DMS79 (cell line): ENCODE data around the gene GLS.
A peak's percentile ranks its signal among the peaks of the same experiment; 100 is the strongest.

Experiments
- DNase-seq: peaks from one replicate; lab custom pipeline; 2025; lab: John Stamatoyannopoulos, UW

Gene GLS

DNA sequence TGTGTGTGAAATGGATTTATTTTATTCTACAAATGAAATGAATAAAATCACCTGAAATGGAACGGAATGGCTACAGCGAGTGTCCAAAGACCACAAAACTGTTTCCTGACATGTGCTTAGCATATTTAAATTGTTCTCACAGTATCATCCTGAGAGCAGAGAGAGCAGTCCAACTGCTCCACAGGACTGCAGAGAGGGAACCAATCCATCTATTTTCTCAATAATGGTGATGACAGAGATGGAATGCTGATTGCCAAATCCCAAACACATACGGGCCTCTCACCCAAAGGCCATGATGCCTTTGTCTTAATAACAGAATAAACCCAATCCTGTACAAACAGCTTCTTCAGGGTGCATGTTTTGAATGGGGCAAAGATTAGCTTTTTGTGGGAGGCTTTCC lies 92.2 kb downstream of the GLS start:
- DNase-seq = no peak

GRCh38 chr2:190973262-190973661 lies 92.6 kb downstream of the GLS start:
- DNase-seq = no peak

GRCh38 chr2:190973726-190974628 lies 93.4 kb downstream of the GLS start:
- no peak for DNase-seq

GRCh38 chr2:190974629-190975361 lies 94.2 kb downstream of the GLS start:
- no peak for DNase-seq

DNA sequence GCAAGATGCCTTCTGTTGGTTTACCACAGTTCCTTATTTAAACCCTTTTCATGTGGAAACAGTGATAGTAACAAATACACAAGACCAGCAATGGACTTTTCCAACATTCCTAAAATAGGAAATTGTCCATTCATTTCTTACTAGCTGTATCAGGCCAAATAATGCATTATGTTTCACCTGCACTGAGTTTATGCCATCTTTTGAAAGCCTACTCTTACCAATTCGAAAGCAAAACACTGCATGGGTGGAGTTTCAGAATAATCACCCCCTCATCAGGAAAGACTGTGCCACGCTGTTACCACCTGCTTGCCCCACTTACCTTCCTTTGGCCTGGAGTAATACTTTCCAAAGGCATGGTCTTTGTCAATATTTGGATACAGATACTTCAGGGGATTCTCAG lies 95.9 kb downstream of the GLS start:
- no peak for DNase-seq

- no peak for DNase-seq
These were observed 96.9 kb downstream of the GLS start for GRCh38 chr2:190977505-190977904.

- no peak for DNase-seq
These were observed 97.9 kb downstream of the GLS start for GRCh38 chr2:190978389-190979053.

DNA sequence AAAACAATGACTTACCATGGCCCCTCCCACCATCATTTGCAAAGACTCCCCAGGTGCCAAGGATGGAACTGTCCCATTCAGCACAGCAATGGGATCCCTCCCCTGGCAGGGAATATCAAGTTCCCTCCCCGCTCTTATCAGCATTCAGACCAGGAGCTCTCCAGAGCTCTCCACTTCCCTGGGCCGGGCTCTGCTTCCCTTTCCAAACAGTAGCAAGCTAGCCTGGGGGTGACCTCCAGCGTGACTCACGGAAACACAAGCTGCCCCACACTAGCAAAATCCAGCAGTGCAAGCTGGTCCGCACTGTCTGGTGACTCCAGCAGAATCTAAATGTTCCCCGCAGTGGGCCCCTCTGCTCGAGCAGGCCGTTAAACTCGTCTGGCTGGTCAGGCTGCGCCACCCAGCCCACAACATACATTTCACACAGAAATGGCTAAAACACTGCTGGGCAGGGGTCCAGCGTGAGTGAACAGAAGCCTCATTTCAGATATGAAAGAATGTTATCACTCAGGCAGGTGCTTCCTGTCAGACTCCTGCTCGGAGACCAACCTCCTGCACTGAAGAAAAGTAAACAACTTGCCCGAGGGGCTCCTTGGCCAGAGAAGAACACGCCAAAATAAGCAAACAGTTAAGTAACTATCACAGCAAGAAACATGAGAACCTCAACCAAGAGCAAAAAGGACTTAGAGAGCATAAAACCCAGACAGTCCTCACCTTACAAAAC lies 99.4 kb downstream of the GLS start:
- DNase-seq = peak; percentile 89

DNA sequence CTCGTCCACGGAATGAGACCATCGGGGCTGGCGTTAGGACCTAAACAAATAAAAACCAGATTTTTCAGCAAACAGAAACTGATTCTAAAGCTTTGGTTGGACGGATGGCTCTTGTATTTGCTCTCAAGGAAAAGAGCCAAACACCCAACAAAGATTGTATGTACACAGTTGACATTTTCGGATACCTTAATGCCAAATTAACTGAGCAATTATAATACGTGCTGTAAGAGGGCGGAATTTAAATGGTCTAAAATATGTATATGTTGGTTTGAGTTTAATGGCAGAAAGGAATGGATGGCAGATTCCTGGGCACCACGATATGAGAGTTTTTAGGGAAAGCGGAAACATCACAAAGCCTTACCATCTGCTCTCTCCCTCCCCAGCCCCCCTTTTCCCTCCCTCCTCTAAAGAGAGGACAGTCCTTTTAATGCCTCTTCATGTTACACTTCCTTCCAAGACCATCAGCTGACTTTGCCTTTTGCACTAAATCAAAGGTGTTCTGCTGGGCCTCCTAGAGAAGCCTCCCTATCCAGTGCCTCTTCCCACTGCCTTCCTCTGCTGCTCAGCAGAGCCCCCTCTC lies 100.1 kb downstream of the GLS start:
- DNase-seq = peak; percentile 34

DNA sequence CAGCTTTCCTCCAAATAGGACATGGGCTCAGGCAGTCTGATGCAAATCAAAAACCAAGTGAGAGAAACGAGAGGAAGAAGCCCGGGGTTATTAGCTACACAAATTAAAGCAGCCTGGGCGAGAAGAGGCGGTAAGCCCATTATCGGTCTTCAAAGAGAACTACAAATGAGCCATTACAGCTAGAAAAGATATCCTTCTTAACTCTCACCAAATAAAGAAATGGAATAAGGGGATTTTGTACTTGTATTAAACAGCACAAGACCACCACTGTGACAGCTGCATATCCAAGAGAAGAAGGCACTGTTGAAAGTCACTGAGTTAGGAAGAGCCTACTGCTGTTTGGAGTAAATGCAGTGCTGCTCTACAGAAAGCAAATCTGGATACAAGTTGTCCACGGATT lies 100.7 kb downstream of the GLS start:
- no peak for DNase-seq

- no peak for DNase-seq
These were observed 101.1 kb downstream of the GLS start for GRCh38 chr2:190981733-190982132.

DNA sequence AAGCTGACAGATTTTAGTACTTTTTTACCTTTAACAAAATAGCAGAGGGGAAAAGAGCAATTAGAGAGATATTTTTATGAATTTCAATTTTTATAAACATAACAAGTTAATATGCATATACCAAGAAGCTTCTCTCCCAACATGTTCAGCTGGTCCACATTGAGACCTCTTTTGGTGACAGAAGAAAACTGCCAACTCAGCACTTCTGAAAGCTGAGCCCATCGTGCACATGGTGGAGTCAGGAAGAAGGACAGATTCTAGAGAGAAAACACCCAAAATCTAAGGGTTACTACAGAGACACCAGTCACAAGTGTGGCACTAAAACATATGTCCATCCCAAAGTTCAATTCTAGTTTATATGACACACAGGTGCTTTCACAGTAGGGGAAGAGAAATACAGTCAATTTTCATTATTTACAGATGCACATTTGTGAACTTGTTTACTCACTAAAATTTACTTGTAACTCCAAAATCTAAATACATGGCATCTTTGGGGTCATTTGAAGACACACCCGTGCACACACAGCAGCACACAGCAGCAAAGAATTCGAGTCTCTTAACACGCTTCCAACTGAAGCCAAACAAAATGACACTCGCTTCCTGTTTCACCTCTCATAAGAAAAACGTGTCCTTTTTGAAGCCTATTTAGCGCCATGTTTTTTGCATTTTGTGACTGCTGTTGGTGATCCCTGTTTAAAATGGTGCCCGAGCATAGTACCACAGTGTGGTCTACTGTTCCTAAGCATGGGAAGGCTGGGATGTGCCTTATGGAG lies 101.8 kb downstream of the GLS start:
- no peak for DNase-seq

- no peak for DNase-seq
These were observed 104.0 kb downstream of the GLS start for GRCh38 chr2:190984595-190984994.

DNA sequence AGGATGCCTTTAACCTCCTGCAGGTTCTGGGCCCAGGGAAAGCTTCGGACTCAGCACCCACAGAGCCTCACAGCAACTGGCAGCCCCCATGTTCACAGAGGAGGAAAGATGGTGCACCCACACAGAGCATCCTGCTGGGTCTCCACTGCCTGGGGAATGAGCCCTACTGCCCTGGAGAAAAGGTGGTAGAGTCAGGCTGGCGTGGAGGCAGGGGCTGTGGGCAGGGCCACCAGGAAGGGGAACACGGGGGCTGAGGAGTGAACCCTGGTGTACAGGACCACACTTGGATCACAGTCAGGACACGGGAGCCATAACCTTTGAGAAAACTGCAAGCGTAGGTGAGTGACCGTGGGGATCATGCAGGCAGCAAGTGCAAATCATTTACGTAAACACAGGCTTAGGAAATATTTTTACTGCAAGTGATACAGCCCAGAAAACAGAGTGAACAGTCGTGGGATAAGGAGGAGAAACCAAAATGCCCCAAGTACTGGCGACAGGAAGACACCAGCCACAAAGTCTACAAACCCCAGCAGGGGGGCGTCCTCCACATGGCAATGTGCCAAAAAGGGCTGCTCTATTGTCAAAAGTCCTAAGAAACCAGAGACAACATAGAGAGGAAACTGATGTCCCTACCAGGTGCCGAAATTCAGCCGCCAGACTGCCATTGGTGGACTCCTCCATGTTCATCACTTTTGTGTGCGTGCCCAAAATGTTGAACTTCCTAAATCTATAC lies 105.8 kb downstream of the GLS start:
- no peak for DNase-seq

- DNase-seq = no peak
These were observed 106.5 kb downstream of the GLS start for GRCh38 chr2:190987116-190987515.

DNA sequence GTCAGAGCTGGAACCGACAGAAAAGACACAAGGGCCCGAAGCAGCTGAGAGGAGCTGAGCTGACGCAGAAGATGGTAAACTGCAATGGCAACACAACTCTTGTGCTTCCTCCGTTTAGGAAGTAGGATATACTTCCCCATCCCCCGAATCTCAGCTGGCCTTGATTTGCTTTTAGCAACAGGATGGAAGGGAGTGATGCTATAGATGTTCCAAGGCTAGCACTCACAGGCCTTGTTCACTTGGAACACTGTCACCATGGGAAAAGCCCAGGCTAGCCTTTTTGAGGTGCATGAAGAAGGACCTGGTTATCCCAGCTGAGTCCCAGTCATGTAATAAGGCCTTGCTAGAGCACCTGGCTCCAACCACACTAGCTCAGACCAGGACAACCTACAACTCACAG lies 107.3 kb downstream of the GLS start:
- no peak for DNase-seq

DNA sequence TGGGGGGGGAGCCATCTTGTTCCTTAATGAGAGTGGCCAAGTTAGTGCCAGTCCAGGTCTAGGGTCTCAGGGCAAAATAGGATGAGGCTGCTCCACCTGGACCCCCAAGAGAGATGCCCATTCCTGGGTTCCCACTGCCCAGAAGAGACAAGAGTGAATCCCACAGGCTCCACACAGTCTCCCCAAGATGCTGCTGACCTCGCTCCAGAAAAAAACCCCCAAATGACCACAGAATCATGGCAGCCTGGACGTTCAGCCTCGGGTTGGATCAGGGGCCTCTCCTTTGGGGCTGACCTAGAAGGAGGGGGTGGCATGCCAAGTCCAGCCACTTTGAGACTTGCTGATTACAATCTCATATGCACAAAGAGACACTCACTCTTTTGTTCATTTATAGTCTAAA lies 108.3 kb downstream of the GLS start:
- no peak for DNase-seq

GRCh38 chr2:190990132-190990531 lies 109.5 kb downstream of the GLS start:
- DNase-seq = no peak

DNA sequence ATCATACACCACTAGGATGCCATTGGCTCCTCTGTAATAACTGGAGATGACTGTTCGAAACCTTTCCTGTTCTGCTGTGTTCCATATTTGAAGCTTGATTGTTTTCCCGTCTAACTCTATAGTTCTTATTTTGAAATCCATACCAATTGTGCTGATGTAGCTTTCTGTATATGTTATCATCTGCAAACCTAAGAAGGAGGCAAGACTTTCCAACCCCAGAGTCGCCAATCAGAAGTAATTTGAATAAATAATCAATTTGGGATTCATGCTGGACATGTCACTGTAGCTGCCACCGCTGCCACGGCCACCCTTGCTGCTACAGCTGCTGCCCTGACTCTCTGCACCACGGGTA lies 112.6 kb downstream of the GLS start:
- DNase-seq = no peak

DNA sequence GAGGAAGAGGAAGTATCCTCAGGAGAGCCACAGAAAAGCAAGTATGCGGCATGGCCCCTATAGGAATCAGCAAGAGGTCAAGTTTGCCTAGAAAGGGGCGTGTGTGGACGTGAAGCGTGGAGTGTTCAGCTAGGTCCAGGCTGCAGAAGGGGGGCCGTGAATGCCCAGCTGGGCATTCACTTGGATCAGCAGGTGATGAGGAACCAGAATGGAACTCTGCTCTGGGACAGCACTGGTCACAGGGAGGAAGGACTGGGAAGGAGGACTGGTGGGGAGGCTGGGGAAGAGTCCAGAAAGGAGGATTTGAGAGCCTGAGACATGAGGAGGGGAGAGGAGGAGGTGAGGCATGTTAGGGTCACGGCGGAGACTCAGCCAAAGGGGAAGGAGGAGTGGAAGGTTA lies 113.5 kb downstream of the GLS start:
- DNase-seq = no peak
